ENCODE data around the gene NEO1. TPM values are rescaled to one million over a fixed set of nuclear protein-coding genes. Genes with fewer than 3 reads are reported as not detected.

Gene NEO1
- total and polyA plus RNA-seq, 9 of the 15 experiments (the other 6 are each of a cell fraction or from before 2014, with no cell fraction given) = 0.08 to 1.7 (median 0.48) TPM

DNA sequence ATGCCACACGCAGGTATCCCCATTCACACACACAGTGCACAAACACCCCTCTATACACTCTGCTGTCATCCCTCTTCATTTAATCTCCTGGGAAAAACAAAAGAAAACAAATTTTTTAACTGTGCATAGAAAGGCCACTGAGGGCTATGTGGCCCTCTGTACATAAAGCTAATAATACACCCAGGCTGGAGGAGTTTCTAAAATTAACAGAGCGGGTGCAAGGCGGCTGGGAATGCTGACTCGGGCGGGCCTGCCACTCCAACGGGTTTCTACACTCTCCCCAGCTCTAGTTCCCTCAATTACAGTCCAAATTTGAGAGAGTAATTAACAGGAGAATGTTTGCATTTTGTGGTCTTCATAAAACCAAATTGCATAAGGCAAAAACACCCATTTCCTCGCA lies 293.4 kb downstream of the NEO1 start:
- no peak for FAIRE-seq
- peaks cover 7 to 33% of the 10 kb centered on the region in 2 experiments; a peak in 3 of 5 replicates for H3K27me3 ChIP-seq (ENCODE audit: control insufficient read depth in 2 of 2, insufficient read depth in 2 of 2, low read length in 2 of 2)
- TF ChIP-seq SRSF7 (optimal IDR thresholded peaks at IDR 0.05; ENCODE audit: low read depth, low read length) (no peak), ZNF696 (CRISPR knock-in tag; conservative IDR thresholded peaks at IDR 0.05) (no peak), ZBTB7A (IDR thresholded peaks at IDR 0.05; ENCODE audit: borderline replicate concordance, control insufficient read depth, low read depth, low read length) (no peak), SIX5 (IDR thresholded peaks at IDR 0.05; ENCODE audit: borderline replicate concordance in 1 of 2, insufficient read depth in 1 of 2, low read depth in 1 of 2, low read length in 2 of 2) (no peak), POLR3A (IDR thresholded peaks at IDR 0.05; ENCODE audit: borderline replicate concordance, extremely low read depth, insufficient read depth, insufficient read length) (no peak), ZFX (CRISPR knock-in tag; IDR thresholded peaks at IDR 0.05) (no peak), PHB2 (IDR thresholded peaks at IDR 0.05; ENCODE audit: low read depth) (no peak), MYC (IDR thresholded peaks at IDR 0.05; ENCODE audit: low read depth, low read length) (no peak), MYC (CRISPR knock-in tag; IDR thresholded peaks at IDR 0.05; ENCODE audit: borderline replicate concordance, low read depth) (no peak), SMAD2 (IDR thresholded peaks at IDR 0.05; ENCODE audit: low read depth, low read length) (no peak)
- TF ChIP-seq, protein P1, sequence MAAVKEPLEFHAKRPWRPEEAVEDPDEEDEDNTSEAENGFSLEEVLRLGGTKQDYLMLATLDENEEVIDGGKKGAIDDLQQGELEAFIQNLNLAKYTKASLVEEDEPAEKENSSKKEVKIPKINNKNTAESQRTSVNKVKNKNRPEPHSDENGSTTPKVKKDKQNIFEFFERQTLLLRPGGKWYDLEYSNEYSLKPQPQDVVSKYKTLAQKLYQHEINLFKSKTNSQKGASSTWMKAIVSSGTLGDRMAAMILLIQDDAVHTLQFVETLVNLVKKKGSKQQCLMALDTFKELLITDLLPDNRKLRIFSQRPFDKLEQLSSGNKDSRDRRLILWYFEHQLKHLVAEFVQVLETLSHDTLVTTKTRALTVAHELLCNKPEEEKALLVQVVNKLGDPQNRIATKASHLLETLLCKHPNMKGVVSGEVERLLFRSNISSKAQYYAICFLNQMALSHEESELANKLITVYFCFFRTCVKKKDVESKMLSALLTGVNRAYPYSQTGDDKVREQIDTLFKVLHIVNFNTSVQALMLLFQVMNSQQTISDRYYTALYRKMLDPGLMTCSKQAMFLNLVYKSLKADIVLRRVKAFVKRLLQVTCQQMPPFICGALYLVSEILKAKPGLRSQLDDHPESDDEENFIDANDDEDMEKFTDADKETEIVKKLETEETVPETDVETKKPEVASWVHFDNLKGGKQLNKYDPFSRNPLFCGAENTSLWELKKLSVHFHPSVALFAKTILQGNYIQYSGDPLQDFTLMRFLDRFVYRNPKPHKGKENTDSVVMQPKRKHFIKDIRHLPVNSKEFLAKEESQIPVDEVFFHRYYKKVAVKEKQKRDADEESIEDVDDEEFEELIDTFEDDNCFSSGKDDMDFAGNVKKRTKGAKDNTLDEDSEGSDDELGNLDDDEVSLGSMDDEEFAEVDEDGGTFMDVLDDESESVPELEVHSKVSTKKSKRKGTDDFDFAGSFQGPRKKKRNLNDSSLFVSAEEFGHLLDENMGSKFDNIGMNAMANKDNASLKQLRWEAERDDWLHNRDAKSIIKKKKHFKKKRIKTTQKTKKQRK (IDR thresholded peaks at IDR 0.05; ENCODE audit: borderline replicate concordance, low read depth, low read length) = no peak
- TF ChIP-seq, protein P2, sequence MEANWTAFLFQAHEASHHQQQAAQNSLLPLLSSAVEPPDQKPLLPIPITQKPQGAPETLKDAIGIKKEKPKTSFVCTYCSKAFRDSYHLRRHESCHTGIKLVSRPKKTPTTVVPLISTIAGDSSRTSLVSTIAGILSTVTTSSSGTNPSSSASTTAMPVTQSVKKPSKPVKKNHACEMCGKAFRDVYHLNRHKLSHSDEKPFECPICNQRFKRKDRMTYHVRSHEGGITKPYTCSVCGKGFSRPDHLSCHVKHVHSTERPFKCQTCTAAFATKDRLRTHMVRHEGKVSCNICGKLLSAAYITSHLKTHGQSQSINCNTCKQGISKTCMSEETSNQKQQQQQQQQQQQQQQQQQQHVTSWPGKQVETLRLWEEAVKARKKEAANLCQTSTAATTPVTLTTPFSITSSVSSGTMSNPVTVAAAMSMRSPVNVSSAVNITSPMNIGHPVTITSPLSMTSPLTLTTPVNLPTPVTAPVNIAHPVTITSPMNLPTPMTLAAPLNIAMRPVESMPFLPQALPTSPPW (CRISPR knock-in tag; IDR thresholded peaks at IDR 0.05) = no peak
- TF ChIP-seq, protein P3, sequence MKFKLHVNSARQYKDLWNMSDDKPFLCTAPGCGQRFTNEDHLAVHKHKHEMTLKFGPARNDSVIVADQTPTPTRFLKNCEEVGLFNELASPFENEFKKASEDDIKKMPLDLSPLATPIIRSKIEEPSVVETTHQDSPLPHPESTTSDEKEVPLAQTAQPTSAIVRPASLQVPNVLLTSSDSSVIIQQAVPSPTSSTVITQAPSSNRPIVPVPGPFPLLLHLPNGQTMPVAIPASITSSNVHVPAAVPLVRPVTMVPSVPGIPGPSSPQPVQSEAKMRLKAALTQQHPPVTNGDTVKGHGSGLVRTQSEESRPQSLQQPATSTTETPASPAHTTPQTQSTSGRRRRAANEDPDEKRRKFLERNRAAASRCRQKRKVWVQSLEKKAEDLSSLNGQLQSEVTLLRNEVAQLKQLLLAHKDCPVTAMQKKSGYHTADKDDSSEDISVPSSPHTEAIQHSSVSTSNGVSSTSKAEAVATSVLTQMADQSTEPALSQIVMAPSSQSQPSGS (CRISPR knock-in tag; IDR thresholded peaks at IDR 0.05) = no peak

More for the DNA sequence above, 293.4 kb downstream of the NEO1 start:
- no peak for DNase-seq (ENCODE audit: extremely low read depth in 1 of 4, low spot score in 3 of 4)
- Histone ChIP-seq H3K36me3 (ENCODE audit: control insufficient read depth, insufficient read depth, low read length) (no peaks in the 10 kb centered on the region), H3K9me3 (replicated peaks; ENCODE audit: control insufficient read depth, insufficient read depth, low read depth, low read length) (no peaks in the 10 kb centered on the region), H3K9ac (ENCODE audit: insufficient read depth in 1 of 2, low read depth in 2 of 2, low read length in 2 of 2) (no peak overlapping the region), H3K4me2 (ENCODE audit: insufficient read depth, low read length) (no peak overlapping the region), H4K20me1 (replicated peaks; ENCODE audit: control insufficient read depth, insufficient read depth, low read length) (no peaks in the 10 kb centered on the region; the same call in none of the 2 replicates), H3K4me3 (no peak overlapping the region), H2AFZ (ENCODE audit: low read depth, low read length) (no peak overlapping the region), H3K4me1 (replicated peaks in 1 of 2; ENCODE audit: control insufficient read depth in 2 of 2, insufficient read depth in 2 of 2, low read length in 2 of 2) (no peaks in the 10 kb centered on the region), H3K79me2 (ENCODE audit: control insufficient read depth, insufficient read depth, low read length) (no peaks in the 10 kb centered on the region), H3K9me1 (ENCODE audit: control insufficient read depth, insufficient read depth, low read length) (no peaks in the 10 kb centered on the region), H3K27ac (ENCODE audit: extremely low read depth, low read depth, low read length) (no peak overlapping the region)
- 2% methylated on average over 7 of the region's 7 CpGs for WGBS (ENCODE audit: insufficient coverage, low coverage, missing lambda C conversion rate)
- CTCF ChIA-PET (ENCODE audit: low intra/inter-chr PET ratio) = no interaction called here
- intact Hi-C loops (cut with micrococcal nuclease) = no loop called here
- BruUV-seq (replicated peaks) = no TSS peak
- no peak for ATAC-seq
- in situ Hi-C loops (cut with MboI) = no loop called here
- POLR2A ChIA-PET = interaction anchor here (0.5 kb wide), 1 partner anchor 382 kb away, joined by 3 read pairs; no protein-coding TSS in a partner anchor
